ENCODE measurements around the gene KRTAP19-7. TPM values are rescaled to one million over a fixed set of nuclear protein-coding genes. Genes with fewer than 3 reads are reported as not detected.

KRTAP19-7 gene
- polyA plus RNA-seq, 3 donors: not detected

GRCh38 chr21:30592140-30592539 is 31.0 kb upstream of the KRTAP19-7 start, which contains the start of gene KRTAP6-3:
Gene KRTAP6-3, plus strand, starts transcription at chr21:30592440. Its CDS starts 6 bp downstream, at chr21:30592446.
- H3K9me3 Mint-ChIP-seq: peaks cover 0 to 4% (median 2%) of the 10 kb centered on the region in 7 donors
- H4K20me1 ChIP-seq (ENCODE audit: insufficient read depth, low read length): no peaks in the 10 kb centered on the region
- H3K4me3 Mint-ChIP-seq: no peak within 1 kb of the TSS
- H3K27me3 ChIP-seq (ENCODE audit: control insufficient read depth in 2 of 2, insufficient read depth in 2 of 2, low read length in 2 of 2): no peaks in the 10 kb centered on the region
- H3K27ac ChIP-seq (ENCODE audit: low read depth in 1 of 2, low read length in 2 of 2): no peak within 1 kb of the TSS
- H3K27me3 Mint-ChIP-seq (ENCODE audit: low read depth in 3 of 3): no peaks in the 10 kb centered on the region
- no peak for TF ChIP-seq CTCF (IDR thresholded peaks at IDR 0.05)
- intact Hi-C loops (cut with micrococcal nuclease): no loop called here
- no peak within 1 kb of the TSS for H2AFZ ChIP-seq (ENCODE audit: insufficient read depth, low read depth, low read length, poor library complexity, severe bottlenecking)
- H3K4me1 ChIP-seq (ENCODE audit: control insufficient read depth in 1 of 2, insufficient read depth in 2 of 2, low read length in 2 of 2): no peaks in the 10 kb centered on the region
- H3K36me3 Mint-ChIP-seq: no peaks in the 10 kb centered on the region
- H3K79me2 ChIP-seq (ENCODE audit: insufficient read depth, low read length): no peaks in the 10 kb centered on the region
- H3K4me3 ChIP-seq (replicated peaks in 1 of 3; ENCODE audit: low read depth in 2 of 3, low read length in 3 of 3): no peak within 1 kb of the TSS
- H3K27ac Mint-ChIP-seq: no peak within 1 kb of the TSS
- H3K9me3 ChIP-seq (replicated peaks in 1 of 2; ENCODE audit: control insufficient read depth in 1 of 2, insufficient read depth in 1 of 2, low read length in 2 of 2): peaks cover 0 to 4% of the 10 kb centered on the region in 2 donors
- 100% methylated on average over 2 of the region's 4 CpGs for WGBS (ENCODE audit: insufficient coverage)
- H3K4me2 ChIP-seq (replicated peaks; ENCODE audit: extremely low read depth, low read length, poor library complexity, severe bottlenecking): no peak within 1 kb of the TSS
- H3K9ac ChIP-seq (ENCODE audit: insufficient read depth, low read length, poor library complexity, severe bottlenecking): no peak within 1 kb of the TSS
- H3K4me1 Mint-ChIP-seq: no peaks in the 10 kb centered on the region
- no peak for DNase-seq
- no peaks in the 10 kb centered on the region for H3K36me3 ChIP-seq (replicated peaks in 1 of 2; ENCODE audit: control insufficient read depth in 1 of 2, insufficient read depth in 2 of 2, low read length in 2 of 2)

- Mint-ChIP-seq H3K4me1 (no peaks in the 10 kb centered on the region), H3K4me3 (no peak within 1 kb of the TSS), H3K9me3 (peaks cover 0 to 4% (median 0%) of the 10 kb centered on the region in 7 donors), H3K27me3 (ENCODE audit: low read depth in 3 of 3) (no peaks in the 10 kb centered on the region), H3K27ac (no peak within 1 kb of the TSS), H3K36me3 (no peaks in the 10 kb centered on the region)
- TF ChIP-seq CTCF (IDR thresholded peaks at IDR 0.05): no peak
- H3K4me3 ChIP-seq (replicated peaks in 1 of 3; ENCODE audit: low read depth in 2 of 3, low read length in 3 of 3): no peak within 1 kb of the TSS
- no peaks in the 10 kb centered on the region for H3K36me3 ChIP-seq (replicated peaks in 1 of 2; ENCODE audit: control insufficient read depth in 1 of 2, insufficient read depth in 2 of 2, low read length in 2 of 2)
- no peak for DNase-seq
- H3K4me2 ChIP-seq (replicated peaks; ENCODE audit: extremely low read depth, low read length, poor library complexity, severe bottlenecking): no peak within 1 kb of the TSS
- H3K27ac ChIP-seq (ENCODE audit: low read depth in 1 of 2, low read length in 2 of 2): no peak within 1 kb of the TSS
- intact Hi-C loops (cut with micrococcal nuclease): no loop called here
- H3K4me1 ChIP-seq (ENCODE audit: control insufficient read depth in 1 of 2, insufficient read depth in 2 of 2, low read length in 2 of 2): no peaks in the 10 kb centered on the region
- H4K20me1 ChIP-seq (ENCODE audit: insufficient read depth, low read length): no peaks in the 10 kb centered on the region
- H3K9me3 ChIP-seq (replicated peaks in 1 of 2; ENCODE audit: control insufficient read depth in 1 of 2, insufficient read depth in 1 of 2, low read length in 2 of 2): peaks cover 0 to 4% of the 10 kb centered on the region in 2 donors
- H3K79me2 ChIP-seq (ENCODE audit: insufficient read depth, low read length): no peaks in the 10 kb centered on the region
- no peak within 1 kb of the TSS for H2AFZ ChIP-seq (ENCODE audit: insufficient read depth, low read depth, low read length, poor library complexity, severe bottlenecking)
- H3K27me3 ChIP-seq (ENCODE audit: control insufficient read depth in 2 of 2, insufficient read depth in 2 of 2, low read length in 2 of 2): no peaks in the 10 kb centered on the region
- no peak within 1 kb of the TSS for H3K9ac ChIP-seq (ENCODE audit: insufficient read depth, low read length, poor library complexity, severe bottlenecking)
Observed at GRCh38 chr21:30590297-30590696, 29.2 kb upstream of the KRTAP19-7 start, which contains the start of gene KRTAP22-2. Gene KRTAP22-2, minus strand, starts transcription at chr21:30590397.
